ENCODE measurements around the gene NEK1. TPM values are rescaled to one million over a fixed set of nuclear protein-coding genes. Genes with fewer than 3 reads are reported as not detected.

Gene NEK1
- total RNA-seq, 1 donor from 2014 or later: 11.0 TPM

- intact Hi-C loops (cut with DNase I): no loop called here
- Histone ChIP-seq H3K27ac (no peak overlapping the region), H3K36me3 (peaks cover 8 to 9% of the 10 kb centered on the region in 2 donors), H3K4me3 (no peak overlapping the region), H3K4me1 (no peaks in the 10 kb centered on the region), H3K9me3 (no peaks in the 10 kb centered on the region), H3K27me3 (no peaks in the 10 kb centered on the region)
- no peak for TF ChIP-seq CTCF (IDR thresholded peaks at IDR 0.05)
- DNase-seq (ENCODE audit: low spot score in 2 of 2): no peak
Observed at GRCh38 chr4:169634975-169635374, 22.6 kb upstream of the NEK1 start.

GRCh38 chr4:169632896-169633295 is 20.5 kb upstream of the NEK1 start:
- intact Hi-C loops (cut with DNase I): no loop called here
- Histone ChIP-seq H3K27ac (no peak overlapping the region), H3K9me3 (no peaks in the 10 kb centered on the region), H3K4me3 (no peak overlapping the region), H3K36me3 (peaks cover 0 to 8% of the 10 kb centered on the region in 2 donors), H3K4me1 (no peaks in the 10 kb centered on the region), H3K27me3 (no peaks in the 10 kb centered on the region)
- no peak for DNase-seq (ENCODE audit: low spot score in 2 of 2)
- TF ChIP-seq CTCF (IDR thresholded peaks at IDR 0.05): no peak

GRCh38 chr4:169630069-169630468 is 17.7 kb upstream of the NEK1 start:
- Histone ChIP-seq H3K27me3 (no peaks in the 10 kb centered on the region), H3K9me3 (no peaks in the 10 kb centered on the region), H3K36me3 (no peaks in the 10 kb centered on the region), H3K4me1 (no peaks in the 10 kb centered on the region), H3K27ac (no peak overlapping the region), H3K4me3 (no peak overlapping the region)
- no peak for TF ChIP-seq CTCF (IDR thresholded peaks at IDR 0.05)
- intact Hi-C loops (cut with DNase I): no loop called here
- no peak for DNase-seq (ENCODE audit: low spot score in 2 of 2)

- DNase-seq (ENCODE audit: low spot score in 2 of 2): no peak
- TF ChIP-seq CTCF (IDR thresholded peaks at IDR 0.05): no peak
- Histone ChIP-seq H3K27ac (no peak overlapping the region), H3K27me3 (no peaks in the 10 kb centered on the region), H3K4me1 (no peaks in the 10 kb centered on the region), H3K9me3 (no peaks in the 10 kb centered on the region), H3K4me3 (no peak overlapping the region), H3K36me3 (no peaks in the 10 kb centered on the region)
- intact Hi-C loops (cut with DNase I): no loop called here
Observed at GRCh38 chr4:169628579-169628978, 16.2 kb upstream of the NEK1 start.

- intact Hi-C loops (cut with DNase I): no loop called here
- Histone ChIP-seq H3K4me1 (peaks cover 0 to 4% of the 10 kb centered on the region in 2 donors), H3K36me3 (no peaks in the 10 kb centered on the region), H3K27ac (no peak overlapping the region), H3K4me3 (no peak overlapping the region), H3K27me3 (no peaks in the 10 kb centered on the region), H3K9me3 (no peaks in the 10 kb centered on the region)
- DNase-seq (ENCODE audit: low spot score in 2 of 2): no peak
- TF ChIP-seq CTCF (IDR thresholded peaks at IDR 0.05): no peak
Observed at GRCh38 chr4:169627307-169627706, 14.9 kb upstream of the NEK1 start.
